Skeletal muscle tissue (tissue), 4 donors: ENCODE measurements around the gene INSM1. TPM values are rescaled to one million over a fixed set of nuclear protein-coding genes. Genes with fewer than 3 reads are reported as not detected.

Experiments
- H3K27ac ChIP-seq: one replicate; pipeline ENCODE4 v1.7.0; 2013; ENCODE audit warnings: mild to moderate bottlenecking, low read depth, low read length, inconsistent platforms
- H3K27me3 ChIP-seq, 3 donors: one replicate each; pipeline ENCODE4 v1.7.0; 2013; ENCODE audit warnings: low read length in 3 of 3; ENCODE audit not compliant: control insufficient read depth in 3 of 3, insufficient read depth in 3 of 3
- H3K36me3 ChIP-seq, 3 donors: one replicate each; pipeline ENCODE4 v1.7.0; 2013; ENCODE audit warnings: low read length in 3 of 3; ENCODE audit not compliant: control insufficient read depth in 3 of 3, insufficient read depth in 3 of 3
- H3K4me1 ChIP-seq, 3 donors: one replicate each; pipeline ENCODE4 v1.7.0; 2013; ENCODE audit warnings: low read length in 3 of 3, mild to moderate bottlenecking in 3 of 3; ENCODE audit not compliant: control insufficient read depth in 3 of 3, insufficient read depth in 3 of 3
- H3K4me3 ChIP-seq, 3 donors: one replicate each; pipeline ENCODE4 v1.7.0; 2013; ENCODE audit warnings: low read length in 3 of 3
- H3K9ac ChIP-seq, 3 donors: one replicate each; pipeline ENCODE4 v1.7.0; 2013; ENCODE audit warnings: low read length in 3 of 3, mild to moderate bottlenecking in 3 of 3, moderate library complexity in 2 of 3, low read depth in 1 of 3
- H3K9me3 ChIP-seq, 3 donors: one replicate each; pipeline ENCODE4 v1.7.0; 2013; ENCODE audit warnings: low read length in 3 of 3; ENCODE audit not compliant: control insufficient read depth in 3 of 3
- total RNA-seq: library from RNA; depleted of rRNA; stranded (reverse); fragments of >200 nt; gene quantifications from one replicate; pipeline ENCODE4 v1.2.3, GENCODE V29; 2014
- donor health status: Osteomylitis.

The INSM1 gene
- total RNA-seq, 1 donor from 2014 or later: not detected

- Histone ChIP-seq H3K9ac (no peak overlapping the region), H3K4me1 (no peaks in the 10 kb centered on the region), H3K27ac (no peak overlapping the region), H3K27me3 (no peaks in the 10 kb centered on the region), H3K9me3 (no peaks in the 10 kb centered on the region), H3K4me3 (no peak overlapping the region), H3K36me3 (peaks cover 11 to 32% (median 30%) of the 10 kb centered on the region in 3 donors)
Measured at GRCh38 chr20:20401991-20402390, 34.1 kb downstream of the INSM1 start.

- H3K36me3 ChIP-seq: peaks cover 12 to 19% (median 15%) of the 10 kb centered on the region in 3 donors
Measured at GRCh38 chr20:20404633-20405032, 36.7 kb downstream of the INSM1 start.

GRCh38 chr20:20405623-20406022 lies 37.7 kb downstream of the INSM1 start:
- Histone ChIP-seq H3K4me1 (peaks cover 0 to 2% (median 0%) of the 10 kb centered on the region in 3 donors), H3K27ac (no peak overlapping the region), H3K9ac (no peak overlapping the region), H3K36me3 (peaks cover 10 to 14% (median 12%) of the 10 kb centered on the region in 3 donors), H3K27me3 (no peaks in the 10 kb centered on the region), H3K4me3 (no peak overlapping the region), H3K9me3 (no peaks in the 10 kb centered on the region)

More at GRCh38 chr20:20404633-20405032, 36.7 kb downstream of the INSM1 start:
- H3K27ac ChIP-seq: no peak overlapping the region
- H3K9ac ChIP-seq: no peak overlapping the region
- H3K27me3 ChIP-seq: no peaks in the 10 kb centered on the region
- H3K9me3 ChIP-seq: no peaks in the 10 kb centered on the region
- peaks cover 0 to 2% (median 0%) of the 10 kb centered on the region in 3 donors for H3K4me1 ChIP-seq
- no peak overlapping the region for H3K4me3 ChIP-seq

- Histone ChIP-seq H3K36me3 (peaks cover 10 to 14% (median 12%) of the 10 kb centered on the region in 3 donors), H3K4me1 (peaks cover 0 to 2% (median 0%) of the 10 kb centered on the region in 3 donors), H3K9ac (no peak overlapping the region), H3K9me3 (no peaks in the 10 kb centered on the region), H3K27ac (no peak overlapping the region), H3K4me3 (no peak overlapping the region), H3K27me3 (no peaks in the 10 kb centered on the region)
Measured at GRCh38 chr20:20406306-20406705, 38.4 kb downstream of the INSM1 start.

GRCh38 chr20:20407891-20408805 lies 40.2 kb downstream of the INSM1 start:
- Histone ChIP-seq H3K36me3 (peaks cover 9 to 12% (median 9%) of the 10 kb centered on the region in 3 donors), H3K9me3 (no peaks in the 10 kb centered on the region), H3K27me3 (no peaks in the 10 kb centered on the region)

GRCh38 chr20:20409331-20409730 lies 41.4 kb downstream of the INSM1 start:
- peaks cover 0 to 2% (median 0%) of the 10 kb centered on the region in 3 donors for H3K4me1 ChIP-seq
- no peaks in the 10 kb centered on the region for H3K27me3 ChIP-seq
- H3K36me3 ChIP-seq: peaks cover 2 to 6% (median 5%) of the 10 kb centered on the region in 3 donors
- no peak overlapping the region for H3K9ac ChIP-seq
- H3K27ac ChIP-seq: no peak overlapping the region
- H3K9me3 ChIP-seq: no peaks in the 10 kb centered on the region
- H3K4me3 ChIP-seq: no peak overlapping the region

More at GRCh38 chr20:20407891-20408805, 40.2 kb downstream of the INSM1 start:
- Histone ChIP-seq H3K4me1 (peaks cover 0 to 2% (median 0%) of the 10 kb centered on the region in 3 donors), H3K27ac (no peak overlapping the region), H3K9ac (no peak overlapping the region), H3K4me3 (no peak overlapping the region)

GRCh38 chr20:20410678-20411077 lies 42.8 kb downstream of the INSM1 start:
- Histone ChIP-seq H3K27ac (no peak overlapping the region), H3K36me3 (peaks cover 0 to 6% (median 5%) of the 10 kb centered on the region in 3 donors), H3K4me1 (peaks cover 0 to 2% (median 0%) of the 10 kb centered on the region in 3 donors), H3K27me3 (no peaks in the 10 kb centered on the region), H3K4me3 (no peak overlapping the region), H3K9ac (no peak overlapping the region), H3K9me3 (no peaks in the 10 kb centered on the region)

- H3K27ac ChIP-seq: no peak overlapping the region
- H3K27me3 ChIP-seq: no peaks in the 10 kb centered on the region
- no peak overlapping the region for H3K9ac ChIP-seq
- no peak overlapping the region for H3K4me3 ChIP-seq
- no peaks in the 10 kb centered on the region for H3K9me3 ChIP-seq
- H3K36me3 ChIP-seq: peaks cover 0 to 6% (median 5%) of the 10 kb centered on the region in 3 donors
- peaks cover 0 to 2% (median 0%) of the 10 kb centered on the region in 3 donors for H3K4me1 ChIP-seq
Measured at GRCh38 chr20:20411402-20411801, 43.5 kb downstream of the INSM1 start.

- Histone ChIP-seq H3K27ac (no peak overlapping the region), H3K36me3 (peaks cover 0 to 6% (median 5%) of the 10 kb centered on the region in 3 donors), H3K4me1 (peaks cover 0 to 2% (median 0%) of the 10 kb centered on the region in 3 donors), H3K27me3 (no peaks in the 10 kb centered on the region), H3K9ac (no peak overlapping the region), H3K4me3 (no peak overlapping the region), H3K9me3 (no peaks in the 10 kb centered on the region)
Measured at GRCh38 chr20:20411836-20412235, 43.9 kb downstream of the INSM1 start.

- no peak overlapping the region for H3K9ac ChIP-seq
- H3K27ac ChIP-seq: no peak overlapping the region
- peaks cover 0 to 2% (median 0%) of the 10 kb centered on the region in 3 donors for H3K4me1 ChIP-seq
- peaks cover 0 to 10% (median 6%) of the 10 kb centered on the region in 3 donors for H3K36me3 ChIP-seq
- no peak overlapping the region for H3K4me3 ChIP-seq
- no peaks in the 10 kb centered on the region for H3K9me3 ChIP-seq
- H3K27me3 ChIP-seq: no peaks in the 10 kb centered on the region
Measured at GRCh38 chr20:20412750-20413149, 44.8 kb downstream of the INSM1 start.
